Fibroblast of upper back skin (primary cell): ENCODE results near the gene AAGAB.

Source experiments
- DNase-seq: peaks from one replicate; pipeline ENCODE4 v3.0.0-alpha.2; 2013

AAGAB gene

DNA sequence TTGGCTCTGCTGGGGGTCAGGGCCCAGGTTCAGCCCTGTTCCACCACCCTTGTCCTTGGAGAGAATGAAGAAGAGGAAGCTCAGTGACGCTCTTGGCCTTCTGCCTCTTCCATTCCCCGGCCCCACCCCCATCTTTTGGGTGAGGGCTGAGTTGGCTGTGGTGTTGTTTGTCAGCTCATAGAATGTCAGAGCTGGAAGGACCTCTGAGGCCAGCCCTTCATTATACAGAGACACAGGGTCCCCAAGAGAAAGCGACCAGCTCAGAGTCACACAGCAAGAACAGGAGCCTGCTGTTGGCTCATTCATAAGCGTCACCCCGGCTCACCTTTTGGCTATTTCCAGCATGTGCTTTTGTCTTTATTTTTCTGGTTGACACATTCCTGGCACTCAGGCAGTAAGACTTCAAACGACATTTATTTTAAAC is 68.2 kb downstream of the AAGAB start:
- DNase-seq: no peak

DNA sequence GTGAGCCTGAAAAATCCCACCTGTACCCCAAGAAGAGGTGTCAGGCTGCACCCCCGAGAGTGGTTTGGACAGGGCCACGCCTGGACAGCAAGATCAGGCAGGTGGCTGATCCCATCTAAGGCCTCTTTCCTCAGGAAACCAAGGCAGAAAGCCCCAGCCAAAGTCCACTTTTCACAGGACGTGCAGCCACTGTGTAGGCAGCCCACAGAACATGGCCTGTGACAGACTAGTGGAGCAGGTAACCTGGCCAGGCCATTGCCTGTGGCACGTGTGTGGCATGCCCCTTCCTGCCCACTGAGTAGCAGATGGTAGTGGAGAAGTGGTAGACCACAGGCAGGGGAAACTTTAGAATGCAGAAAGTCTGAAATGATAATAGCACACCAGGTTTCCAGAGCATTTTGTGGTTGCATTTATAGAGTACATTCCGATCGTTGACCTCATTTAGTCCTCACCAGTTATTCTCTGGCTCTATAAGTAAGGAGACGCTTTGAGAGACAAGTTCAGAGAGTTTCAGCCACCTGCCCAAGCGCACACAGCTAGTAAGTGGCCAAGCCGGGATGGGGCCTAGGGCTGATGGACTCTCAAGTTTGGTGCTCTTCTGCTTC is 68.7 kb downstream of the AAGAB start:
- peak; percentile 66 for DNase-seq

DNA sequence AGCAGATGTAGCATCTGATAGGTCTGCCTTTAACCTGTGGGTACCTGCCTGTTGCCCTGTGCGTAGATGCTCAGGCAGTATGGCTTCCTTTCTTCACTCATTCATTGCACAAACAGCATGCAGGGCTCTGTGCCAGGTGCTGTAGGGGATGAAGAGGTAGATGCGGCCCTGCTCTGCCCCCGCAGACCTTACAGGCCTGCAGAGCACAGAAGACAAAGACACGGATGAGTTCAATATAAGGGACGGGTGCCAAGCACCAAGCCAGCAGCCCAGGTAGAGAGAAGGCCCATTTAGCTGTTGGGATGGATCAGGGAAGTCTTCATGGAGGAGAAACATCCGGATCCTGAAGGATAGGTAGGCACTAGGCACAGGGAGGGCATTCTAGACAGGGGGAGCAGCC is 69.4 kb downstream of the AAGAB start:
- DNase-seq: no peak

DNA sequence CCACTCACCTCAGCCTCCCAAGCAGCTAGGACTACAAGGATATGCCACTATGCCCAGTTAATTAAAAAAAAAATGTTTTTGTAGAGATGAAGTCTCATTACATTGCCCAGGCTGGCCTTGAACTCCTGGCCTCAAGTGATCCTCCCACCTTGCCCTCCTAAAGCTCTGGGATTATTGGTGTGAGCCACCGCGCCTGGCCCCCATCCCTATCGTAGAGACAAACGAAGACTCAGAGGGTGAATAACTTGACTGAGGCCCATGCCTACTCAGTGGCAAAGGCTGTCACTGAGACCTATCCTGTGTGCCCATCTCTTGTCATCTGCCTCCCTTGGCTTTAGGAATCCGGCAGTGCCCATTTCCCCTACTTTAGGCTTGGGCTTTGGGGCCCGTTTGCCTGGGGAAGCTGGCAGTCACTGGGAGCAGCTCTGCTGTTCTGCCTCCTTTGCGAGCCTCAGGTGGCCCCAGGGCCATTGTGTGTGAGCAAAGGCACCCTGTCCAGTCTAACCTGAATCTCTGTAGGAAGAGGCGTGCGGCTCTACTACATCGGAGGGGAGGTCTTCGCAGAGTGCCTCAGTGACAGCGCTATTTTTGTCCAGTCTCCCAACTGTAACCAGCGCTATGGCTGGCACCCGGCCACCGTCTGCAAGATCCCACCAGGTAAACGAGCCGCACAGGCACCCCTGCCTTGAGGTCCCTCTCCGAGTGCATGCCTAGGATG is 70.1 kb downstream of the AAGAB start:
- no peak for DNase-seq

DNA sequence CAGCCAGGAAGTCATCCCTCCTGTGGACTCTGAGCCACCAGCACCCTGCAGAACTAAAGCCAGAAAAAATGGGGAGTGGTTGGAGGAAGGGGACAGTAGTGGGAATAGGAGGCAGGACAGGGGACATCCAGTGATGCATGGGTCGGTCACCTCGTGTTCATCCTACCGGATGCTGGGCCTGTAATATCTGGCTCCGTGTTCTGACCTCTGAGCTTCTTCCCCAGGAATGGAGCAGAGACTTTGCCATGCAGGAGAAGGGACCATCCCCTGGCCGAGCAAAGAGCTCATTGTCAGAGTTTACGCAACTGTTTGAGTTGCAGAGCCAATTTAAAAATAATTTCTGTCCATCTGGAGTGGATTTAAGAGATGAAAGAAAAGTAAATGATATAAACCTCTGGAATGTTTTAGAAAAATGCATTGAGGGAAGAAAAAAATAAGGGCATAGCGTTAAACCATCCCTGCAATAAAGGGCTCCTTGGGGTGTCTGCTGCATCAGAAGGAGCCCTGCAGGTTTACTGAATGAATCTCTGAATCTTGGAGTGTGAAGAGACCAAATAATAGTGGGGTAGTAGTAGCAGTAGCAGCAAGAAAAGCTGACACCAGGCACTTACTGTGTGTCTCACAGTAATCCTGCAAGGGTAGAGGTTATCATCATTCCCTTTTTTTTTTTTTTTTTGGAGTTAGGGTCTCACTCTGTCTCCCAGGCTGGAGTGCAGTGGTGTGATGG is 70.9 kb downstream of the AAGAB start:
- peak; percentile 92 for DNase-seq

DNA sequence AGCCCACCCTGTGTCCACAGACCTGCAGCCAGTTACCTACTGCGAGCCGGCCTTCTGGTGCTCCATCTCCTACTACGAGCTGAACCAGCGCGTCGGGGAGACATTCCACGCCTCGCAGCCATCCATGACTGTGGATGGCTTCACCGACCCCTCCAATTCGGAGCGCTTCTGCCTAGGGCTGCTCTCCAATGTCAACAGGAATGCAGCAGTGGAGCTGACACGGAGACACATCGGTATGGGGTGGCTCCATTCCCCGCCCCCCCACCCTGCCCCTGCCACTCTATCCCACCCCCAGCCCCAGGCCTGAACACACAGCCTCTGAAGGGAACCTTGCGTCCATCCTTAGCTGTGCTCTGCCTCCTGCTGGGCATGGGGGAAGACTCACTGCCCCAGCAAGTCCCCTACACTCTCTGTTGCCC is 73.2 kb downstream of the AAGAB start:
- DNase-seq: no peak

DNA sequence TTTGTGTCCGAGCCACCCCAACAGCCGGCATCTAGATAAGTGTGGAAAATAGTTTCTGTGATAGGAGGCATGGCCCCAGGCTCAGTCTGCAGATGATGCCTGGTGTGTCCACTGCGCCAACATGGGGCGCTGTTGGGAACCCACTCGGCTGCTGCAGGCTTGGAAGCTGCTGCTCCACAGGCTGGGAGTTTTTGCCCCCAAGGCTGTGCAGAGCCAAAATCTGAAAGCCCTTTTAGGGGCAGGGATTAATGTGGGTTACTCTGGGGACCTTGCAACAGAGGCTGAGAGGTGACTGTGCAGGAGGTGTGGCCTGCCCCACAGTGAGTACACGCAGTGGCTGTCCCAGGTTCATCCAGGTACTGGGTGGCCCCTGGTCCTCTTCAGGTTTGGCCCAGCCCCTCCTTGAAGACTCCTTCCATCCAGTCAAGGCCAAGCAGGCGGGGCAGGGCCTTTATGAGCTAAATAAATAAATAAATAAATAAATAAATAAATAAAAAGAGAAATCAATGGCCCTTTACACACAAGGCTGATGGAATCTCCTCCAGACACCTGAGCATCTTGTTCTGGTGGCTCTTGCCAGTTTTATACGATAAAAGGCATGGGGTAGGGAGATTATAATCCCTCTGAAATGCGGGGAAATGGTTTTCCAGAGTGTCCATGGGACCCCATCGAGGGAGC is 73.8 kb downstream of the AAGAB start:
- no peak for DNase-seq

DNA sequence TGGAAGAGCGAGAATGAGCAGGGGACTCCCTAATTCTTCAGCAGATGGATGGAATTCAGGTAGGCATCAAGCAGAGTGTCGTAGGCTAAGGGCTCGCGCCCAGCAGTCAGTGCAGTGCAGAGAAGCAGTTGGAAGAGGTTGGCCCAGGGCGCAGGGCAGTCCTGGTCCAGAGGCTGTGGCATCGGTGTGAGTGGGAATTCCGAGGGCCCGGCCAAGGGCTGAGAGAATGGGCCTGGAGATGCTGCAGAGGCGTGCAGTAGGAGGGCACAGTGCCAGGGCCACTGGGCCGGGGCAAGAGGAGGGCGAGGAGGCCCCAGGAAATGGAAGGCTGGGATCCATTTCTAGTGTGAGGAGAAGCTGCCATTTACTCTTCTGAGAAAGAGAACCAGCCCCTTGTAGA is 74.4 kb downstream of the AAGAB start:
- no peak for DNase-seq

DNA sequence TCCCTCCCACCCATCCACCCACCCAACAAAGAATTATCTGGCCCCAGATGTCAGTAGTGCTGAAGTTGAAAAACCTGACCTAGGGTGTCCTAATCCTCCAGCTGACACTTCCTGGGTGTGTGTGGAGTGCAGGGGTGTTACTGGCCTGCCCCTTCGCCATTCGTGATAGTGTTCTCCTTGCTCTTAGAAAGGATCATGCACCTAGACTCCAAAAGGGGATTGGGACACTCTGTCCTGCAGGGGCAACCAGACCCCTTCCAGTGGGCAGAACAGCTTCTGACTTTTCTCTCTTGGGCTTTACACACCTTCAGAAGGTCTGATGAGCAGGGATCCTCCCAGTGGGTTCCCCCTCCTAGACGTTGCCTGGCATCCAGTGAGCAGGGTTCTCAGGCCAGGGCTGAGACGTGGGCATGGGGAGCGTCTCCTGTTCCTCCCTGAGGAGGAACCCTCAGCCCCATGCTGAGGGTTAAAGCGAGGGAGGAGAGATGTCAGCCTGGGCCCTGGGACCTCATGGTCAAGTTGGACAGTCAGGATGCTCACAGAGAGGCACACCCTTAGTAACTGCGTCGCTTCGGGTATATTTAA is 75.0 kb downstream of the AAGAB start:
- DNase-seq: no peak

DNA sequence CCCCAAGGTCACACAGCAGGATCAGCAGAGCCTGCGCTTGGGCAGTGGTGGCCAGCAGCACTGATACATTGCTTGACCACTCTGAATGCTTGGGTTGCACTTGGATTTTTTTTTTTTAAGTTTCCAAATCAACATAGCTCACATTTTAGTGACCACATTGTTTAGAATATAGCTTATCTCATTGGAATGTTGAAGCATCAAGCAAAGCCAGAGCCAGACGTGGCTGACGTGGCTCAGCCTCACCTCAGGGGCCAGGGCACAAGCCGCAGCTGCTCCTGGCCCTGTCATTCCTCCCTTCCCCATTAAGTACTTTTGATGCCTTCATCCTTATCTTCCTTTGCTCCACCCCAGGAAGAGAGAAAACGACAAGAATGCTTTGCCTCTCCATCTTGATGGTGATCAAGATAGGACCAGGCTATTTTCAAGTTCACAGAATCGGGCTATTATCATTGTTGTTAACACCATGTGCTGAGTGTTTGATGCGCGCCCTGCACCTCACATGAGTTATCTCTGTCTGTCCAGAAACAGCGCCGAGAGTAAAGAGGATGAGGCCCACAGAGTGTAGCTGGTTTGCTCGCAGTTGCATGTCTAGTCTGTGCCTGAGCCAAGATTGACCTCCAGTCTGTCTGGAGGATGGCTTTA is 75.8 kb downstream of the AAGAB start:
- peak; percentile 97 for DNase-seq

DNA sequence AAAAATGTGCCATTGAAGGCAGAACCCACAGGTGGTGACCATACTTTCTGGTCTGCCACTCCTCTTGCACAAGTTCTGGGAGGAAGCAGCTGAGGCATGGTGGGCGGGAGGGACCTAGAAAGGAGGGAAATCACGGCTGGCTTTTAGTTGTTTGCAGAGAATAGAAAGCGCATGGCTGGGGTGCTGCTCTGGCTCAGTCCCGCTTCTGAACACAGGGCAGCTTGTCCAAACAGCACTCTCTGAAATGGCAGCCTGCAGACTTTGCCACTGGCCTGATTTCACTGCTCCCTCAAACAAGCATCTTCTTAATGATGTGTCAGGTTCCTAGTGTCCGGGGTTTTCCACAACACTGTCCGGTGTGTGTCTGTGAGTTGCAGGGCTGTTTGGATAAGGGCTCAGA is 76.7 kb downstream of the AAGAB start:
- no peak for DNase-seq

DNA sequence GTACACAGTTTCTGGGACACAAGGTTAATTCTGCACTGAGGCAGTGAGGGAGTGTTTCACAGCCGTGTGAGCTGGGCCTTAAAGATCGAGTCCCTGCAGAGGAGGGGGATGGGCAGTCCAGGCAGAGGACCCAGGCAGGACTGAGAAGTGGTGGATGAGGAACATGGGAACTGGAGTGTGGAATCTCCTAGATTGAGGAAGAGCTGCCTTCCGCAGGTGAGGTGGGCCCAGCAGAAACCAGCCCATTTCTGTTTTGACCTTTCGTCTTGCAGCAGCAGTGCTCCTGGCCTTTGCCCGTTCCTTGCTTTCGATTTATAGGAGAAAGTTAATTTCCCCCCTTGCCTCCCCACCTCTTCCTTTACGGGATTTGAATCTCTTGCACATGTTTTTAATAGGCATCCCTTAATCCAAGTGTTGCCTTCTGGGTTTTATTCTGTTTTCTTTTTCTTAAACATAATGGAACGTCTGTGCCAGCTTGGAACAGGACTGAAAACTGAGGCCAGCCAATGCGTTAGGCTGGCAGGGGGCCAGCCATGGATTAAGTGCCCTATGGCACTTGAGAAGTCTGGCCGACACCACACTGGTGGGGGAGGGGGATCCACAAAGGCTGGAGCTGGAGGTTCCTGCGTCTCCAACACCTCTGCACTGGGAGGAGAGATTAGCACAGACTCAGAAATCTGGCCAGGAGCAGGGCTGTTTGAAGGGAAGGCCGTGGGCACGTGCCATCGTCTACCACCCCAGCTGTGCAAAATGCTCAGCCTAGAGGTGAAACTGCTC is 78.1 kb downstream of the AAGAB start:
- no peak for DNase-seq

DNA sequence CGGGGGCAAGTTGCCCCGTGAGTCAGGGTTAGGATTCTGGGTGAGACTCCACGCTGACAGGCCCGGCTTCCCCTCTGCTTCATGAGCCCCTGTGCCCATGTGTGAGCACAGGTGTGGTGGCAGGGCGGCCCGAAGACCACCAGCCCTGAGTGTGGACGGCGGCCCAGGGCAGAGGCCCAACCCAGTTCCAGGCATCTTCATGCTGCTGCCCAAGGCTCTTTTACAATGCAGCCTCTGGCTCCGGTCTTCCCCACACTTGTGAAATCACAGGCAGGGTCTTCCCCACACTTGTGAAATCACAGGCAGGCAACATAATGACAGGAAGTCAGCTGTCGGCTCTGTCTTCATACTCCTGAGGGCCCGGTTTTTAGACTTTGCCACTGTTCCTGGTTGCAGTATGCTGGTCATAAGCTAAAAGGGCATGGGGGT is 78.8 kb downstream of the AAGAB start:
- peak; percentile 39 for DNase-seq

DNA sequence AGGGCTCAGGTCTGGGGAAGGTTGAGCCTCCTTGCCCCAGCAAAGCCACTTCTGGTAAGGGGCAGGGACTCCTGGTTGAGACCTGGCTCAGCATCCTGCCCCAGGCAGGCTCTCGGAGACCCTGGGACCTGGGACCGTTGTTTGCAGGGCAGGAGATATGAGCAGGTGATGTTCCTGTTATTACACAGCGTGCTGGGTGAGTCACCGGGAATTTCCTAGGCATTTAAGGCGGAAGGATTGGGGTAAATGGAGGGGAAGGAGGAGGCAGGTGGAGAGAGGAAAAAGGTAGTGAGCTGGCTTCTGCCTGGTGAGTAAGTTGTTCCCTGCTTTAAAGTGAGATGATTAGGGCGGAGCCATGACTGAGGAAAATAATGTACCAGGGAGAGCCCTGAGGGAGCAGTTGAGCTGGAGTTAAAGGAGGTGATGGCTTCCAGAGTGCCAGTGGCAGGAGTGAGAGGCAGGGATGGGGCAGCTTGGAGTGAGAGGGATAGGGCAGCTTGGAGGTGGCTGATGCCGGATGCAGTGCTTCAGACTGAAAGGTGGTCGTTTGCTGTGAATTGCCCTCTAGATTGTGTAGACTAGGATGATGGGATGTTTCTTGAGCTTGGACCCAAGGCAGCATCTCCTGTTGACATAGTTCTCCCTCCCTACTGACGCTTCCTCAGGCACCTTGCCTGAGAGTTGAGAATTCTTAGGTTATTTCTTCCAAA is 79.4 kb downstream of the AAGAB start:
- no peak for DNase-seq

DNA sequence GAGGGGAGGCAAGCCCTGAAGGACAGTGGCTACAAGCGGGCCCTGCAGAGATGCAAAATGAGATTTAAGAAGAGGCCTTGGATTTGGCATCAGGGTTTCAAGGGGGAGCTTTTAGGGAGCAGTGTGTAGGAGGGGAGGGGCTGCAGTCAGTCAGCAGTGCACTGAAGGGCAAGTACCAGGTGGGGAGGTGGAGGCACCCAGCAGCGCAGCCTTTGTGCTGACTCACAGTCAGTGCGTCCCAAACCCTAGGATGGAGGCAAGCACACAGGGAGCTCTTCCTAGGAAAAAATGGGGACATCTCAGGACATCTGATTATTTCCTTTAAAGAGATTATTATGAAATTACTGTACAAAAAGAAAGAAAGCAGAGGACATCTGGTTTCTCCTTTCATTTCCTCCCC is 80.0 kb downstream of the AAGAB start:
- no peak for DNase-seq

DNA sequence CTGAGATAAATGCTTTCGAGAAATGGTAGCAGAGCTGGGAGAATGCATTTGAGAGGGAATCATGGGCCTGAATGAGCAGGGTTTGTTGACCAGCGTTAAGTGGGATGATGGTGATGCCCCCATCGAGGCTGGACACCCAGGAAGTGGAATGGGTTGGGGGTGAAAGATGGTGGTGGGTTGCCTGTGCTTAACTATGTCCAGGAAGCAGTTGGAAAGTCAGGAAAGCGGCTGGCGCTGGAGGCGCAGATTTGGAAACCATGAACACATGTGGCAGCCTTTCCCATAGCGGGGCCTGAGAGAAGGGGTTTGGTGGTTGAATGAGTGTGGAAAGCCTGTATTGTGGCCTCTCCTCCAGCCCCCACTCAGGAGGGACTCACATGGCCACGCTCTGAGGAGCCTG is 80.7 kb downstream of the AAGAB start:
- DNase-seq: no peak

DNA sequence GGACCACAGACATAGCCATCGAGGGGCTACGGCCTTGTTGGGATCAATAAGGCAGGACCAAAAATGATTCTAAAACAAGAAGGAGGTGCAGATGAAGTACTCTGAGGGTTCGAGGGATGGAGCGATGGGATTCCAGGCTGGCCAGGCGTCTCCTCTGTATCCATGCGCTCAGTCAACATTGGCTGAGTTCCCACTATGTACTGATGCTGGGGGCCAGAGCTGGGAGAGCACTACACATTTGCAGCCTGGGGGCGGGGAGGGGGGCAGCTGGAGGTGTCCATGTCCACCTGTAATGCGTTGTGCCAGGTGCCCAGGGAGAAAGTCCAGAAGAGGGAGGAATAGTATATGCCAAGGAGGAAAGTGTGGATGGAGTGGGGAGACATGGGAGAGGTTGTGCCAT is 81.5 kb downstream of the AAGAB start:
- DNase-seq: no peak

DNA sequence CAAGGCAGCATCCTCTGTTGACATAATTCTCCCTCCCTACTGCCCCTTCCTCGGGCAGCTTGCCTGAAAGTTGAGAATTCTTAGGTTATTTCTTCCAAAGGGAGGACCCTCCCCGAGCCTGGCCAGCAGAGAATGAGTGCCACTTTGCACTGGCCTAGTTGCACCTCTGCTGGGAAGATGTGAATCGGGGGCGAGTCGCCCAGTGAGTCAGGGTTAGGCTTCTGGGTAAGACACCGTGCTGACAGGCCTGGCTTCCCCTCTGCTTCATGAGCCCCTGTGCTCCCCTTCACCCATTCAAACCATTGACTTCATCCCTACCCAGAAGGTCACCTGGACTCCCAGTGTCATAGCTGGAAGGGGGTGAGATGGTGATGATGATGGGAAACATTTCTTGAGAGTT is 82.3 kb downstream of the AAGAB start:
- DNase-seq: no peak

DNA sequence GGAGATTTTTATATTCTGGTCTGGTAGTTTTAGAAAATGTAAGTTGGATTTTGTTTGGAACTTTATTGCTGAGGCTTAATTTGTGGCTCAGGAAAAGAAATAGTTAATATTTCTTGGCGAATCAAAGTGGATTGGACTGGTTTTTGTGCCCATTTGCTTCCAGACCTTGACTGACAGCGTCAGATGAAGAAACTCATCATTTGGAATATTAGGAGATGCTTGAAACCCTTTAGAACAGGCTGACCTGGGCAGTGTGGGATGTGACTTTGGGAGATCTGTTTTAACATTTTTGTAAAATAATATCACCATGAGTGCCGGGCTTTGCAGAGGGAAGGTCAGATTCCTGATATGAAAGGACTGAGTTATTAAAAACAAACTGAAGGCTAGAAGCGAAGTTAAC is 83.0 kb downstream of the AAGAB start:
- no peak for DNase-seq

DNA sequence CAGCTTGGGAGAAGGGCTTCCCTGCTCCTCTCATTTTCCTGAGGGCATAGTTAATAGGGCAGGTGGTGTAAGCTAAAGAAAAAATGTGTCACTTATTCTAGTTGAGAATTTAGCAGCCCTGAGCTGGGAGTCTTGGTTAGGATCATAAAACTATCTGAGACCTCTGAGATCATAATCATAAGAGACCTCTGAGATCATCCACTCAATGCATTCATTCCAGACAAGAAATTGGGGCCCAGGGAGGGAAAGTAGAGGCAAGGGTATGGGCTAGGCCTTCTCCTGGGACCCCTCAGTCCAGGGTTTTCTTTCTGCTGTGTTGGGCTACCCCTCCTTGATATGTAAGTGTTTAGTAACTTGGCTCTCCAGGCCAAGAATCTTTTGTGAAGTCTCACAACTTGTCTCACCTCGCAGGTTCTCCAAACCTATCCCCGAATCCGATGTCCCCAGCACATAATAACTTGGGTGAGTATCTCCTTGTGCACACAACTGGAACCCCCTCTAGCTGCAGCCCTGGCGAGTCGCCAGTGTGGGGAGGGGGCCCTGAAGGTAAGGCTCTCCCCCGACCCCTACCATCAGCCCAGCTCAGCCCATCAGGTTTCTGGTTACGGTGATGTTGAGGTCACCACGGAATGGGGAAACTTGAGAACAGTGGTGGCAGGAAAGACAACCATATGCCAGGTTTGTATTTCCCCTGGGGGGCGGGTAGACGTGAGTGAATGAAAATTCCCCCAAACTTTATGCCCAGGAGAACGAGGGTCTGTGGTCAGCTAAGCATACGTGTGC is 84.1 kb downstream of the AAGAB start:
- DNase-seq: no peak
